Esophagus (tissue), 2 donors: Measurements from ENCODE around the gene PRR23E. TPM values are rescaled to one million over a fixed set of nuclear protein-coding genes. Genes with fewer than 3 reads are reported as not detected.

Experiments used
- H3K27ac ChIP-seq, 2 donors: one replicate each; pipeline ENCODE4 v1.5.1; 2013; ENCODE audit warnings: low read depth in 2 of 2, mild to moderate bottlenecking in 2 of 2, inconsistent platforms in 1 of 2, low read length in 1 of 2, moderate library complexity in 1 of 2
- H3K27me3 ChIP-seq, 2 donors: one replicate each; pipeline ENCODE4 v1.6.1; 2013; ENCODE audit warnings: low read length in 2 of 2, control low read depth in 1 of 2, mild to moderate bottlenecking in 1 of 2; ENCODE audit not compliant: insufficient read depth in 2 of 2, control insufficient read depth in 1 of 2
- H3K36me3 ChIP-seq, 2 donors: one replicate each; pipeline ENCODE4 v1.6.1; 2013; ENCODE audit warnings: low read length in 1 of 2; ENCODE audit not compliant: control insufficient read depth in 2 of 2, insufficient read depth in 2 of 2
- H3K4me1 ChIP-seq, 2 donors: one replicate each; pipeline ENCODE4 v1.6.1; 2013; ENCODE audit warnings: low read length in 1 of 2; ENCODE audit not compliant: control insufficient read depth in 2 of 2, insufficient read depth in 2 of 2
- H3K4me3 ChIP-seq, 2 donors: one replicate each; pipeline ENCODE4 v1.5.1; 2013; ENCODE audit warnings: low read length in 2 of 2, mild to moderate bottlenecking in 2 of 2, low read depth in 1 of 2, moderate library complexity in 1 of 2
- H3K9me3 ChIP-seq, 2 donors: one replicate each; pipeline ENCODE4 v1.6.1; 2013; ENCODE audit warnings: mild to moderate bottlenecking in 2 of 2, low read depth in 1 of 2, low read length in 1 of 2, moderate library complexity in 1 of 2; ENCODE audit not compliant: control insufficient read depth in 2 of 2, insufficient read depth in 1 of 2
- WGBS, 2 donors: extraction: QIAGEN DNeasy Blood & Tissue Kit; methylation state at CpG; one replicate each; pipeline ENCODE4 v1.1.7; 2013; 5-methylcytosine and 5-hydroxymethylcytosine counted together
- polyA plus RNA-seq, 2 donors: library from polyadenylated mRNA; stranded (reverse); fragments of 200-250 nt; gene quantifications; one replicate each; pipeline ENCODE4 v1.2.3, GENCODE V29; 2013
- donor health status: healthy with polysubstance abuse.
- donor health status: Bipolar disorder and iron deficiency.

PRR23E gene
- polyA plus RNA-seq, 2 donors, result not detected

DNA sequence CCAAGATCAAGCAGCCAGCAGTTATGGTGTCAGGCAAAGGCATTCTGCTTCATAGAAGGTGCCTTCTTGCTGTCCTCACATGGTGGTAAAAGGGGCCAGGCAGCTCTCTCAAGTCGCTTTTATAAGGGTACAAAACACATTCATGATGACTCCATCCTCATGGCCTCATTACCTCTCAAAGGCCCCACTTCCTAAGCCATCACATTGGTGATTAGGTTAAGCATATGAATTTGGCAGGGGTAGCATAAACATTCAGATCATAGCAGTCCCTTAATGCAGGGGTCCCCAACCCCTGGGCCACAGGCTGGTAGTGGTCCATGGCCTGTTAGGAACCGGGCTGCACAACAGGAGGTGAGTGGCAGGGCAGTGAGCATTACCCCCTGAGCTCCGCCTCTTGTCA, 42.8 kb downstream of the PRR23E start:
- no peaks in the 10 kb centered on the region for H3K4me1 ChIP-seq
- H3K27ac ChIP-seq, result no peak overlapping the region
- peaks cover 0 to 5% of the 10 kb centered on the region in 2 donors for H3K27me3 ChIP-seq
- 69 to 70% methylated on average over 3 of the region's 3 CpGs for WGBS, 2 donors
- no peaks in the 10 kb centered on the region for H3K9me3 ChIP-seq
- no peak overlapping the region for H3K4me3 ChIP-seq
- no peaks in the 10 kb centered on the region for H3K36me3 ChIP-seq

DNA sequence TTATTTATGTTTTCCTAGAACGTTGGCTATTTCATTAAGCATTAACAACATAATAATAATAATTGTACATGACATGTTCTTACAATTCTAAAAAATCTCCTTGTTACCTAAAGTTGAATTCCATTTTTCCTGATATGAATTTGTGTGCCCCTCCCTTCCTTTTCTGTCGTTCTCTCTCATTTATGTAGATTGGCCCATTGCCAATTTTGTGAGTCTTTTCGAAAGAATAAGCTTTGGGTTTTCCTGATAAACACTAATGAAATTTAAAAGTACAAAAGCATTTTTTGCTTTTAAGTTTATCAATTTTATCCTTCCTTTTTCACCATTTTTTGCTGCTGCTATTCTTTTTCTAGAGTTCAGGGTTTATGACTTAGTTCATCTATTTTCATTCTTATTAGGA, 44.9 kb downstream of the PRR23E start:
- H3K36me3 ChIP-seq, result no peaks in the 10 kb centered on the region
- no peaks in the 10 kb centered on the region for H3K4me1 ChIP-seq
- no peak overlapping the region for H3K4me3 ChIP-seq
- WGBS, 2 donors, result 34 to 42% methylated on average over 3 of the region's 3 CpGs
- H3K9me3 ChIP-seq, result no peaks in the 10 kb centered on the region
- peaks cover 0 to 5% of the 10 kb centered on the region in 2 donors for H3K27me3 ChIP-seq
- H3K27ac ChIP-seq, result no peak overlapping the region

DNA sequence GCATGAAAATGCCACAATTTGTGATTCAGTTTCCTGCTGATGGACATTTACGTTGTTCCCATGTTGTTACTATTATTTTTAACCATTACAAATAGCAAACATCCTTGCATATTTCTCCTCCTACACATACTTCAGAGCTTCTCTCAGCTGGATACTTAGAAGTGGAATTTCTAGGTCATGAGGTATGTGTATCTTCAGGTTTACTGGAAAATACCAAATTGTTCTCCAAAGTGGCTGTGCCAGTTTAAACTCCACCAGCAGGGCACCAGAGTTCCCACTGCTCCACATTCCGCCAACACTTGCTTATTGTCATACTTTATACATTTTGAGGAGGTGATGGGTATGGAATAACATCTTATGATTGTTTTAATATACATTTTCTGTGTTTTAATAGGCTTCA, 45.7 kb downstream of the PRR23E start:
- no peaks in the 10 kb centered on the region for H3K4me1 ChIP-seq
- peaks cover 0 to 5% of the 10 kb centered on the region in 2 donors for H3K27me3 ChIP-seq
- H3K36me3 ChIP-seq, result no peaks in the 10 kb centered on the region
- H3K9me3 ChIP-seq, result no peaks in the 10 kb centered on the region
- 70% methylated on average over 2 of the region's 2 CpGs for whole genome bisulfite sequencing, 2 donors
- no peak overlapping the region for H3K27ac ChIP-seq
- no peak overlapping the region for H3K4me3 ChIP-seq

DNA sequence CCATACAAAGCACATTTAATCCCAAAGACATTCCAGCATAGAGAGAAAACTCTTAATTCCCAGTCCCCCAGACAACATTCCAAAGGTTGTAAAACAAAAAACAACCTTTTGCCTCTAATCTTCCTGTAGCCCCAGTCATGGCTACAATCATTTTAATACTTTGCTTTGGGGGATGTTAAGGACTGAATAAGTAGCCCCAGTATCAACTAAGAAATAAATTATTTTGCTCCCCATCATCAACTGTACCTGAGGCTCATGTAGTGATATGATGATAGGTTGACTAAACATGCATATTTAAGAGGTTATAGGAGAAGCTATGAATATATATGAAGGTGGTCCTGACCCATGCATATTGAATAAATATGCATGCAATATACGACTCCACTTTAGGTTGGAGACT, 54.4 kb downstream of the PRR23E start:
- no peaks in the 10 kb centered on the region for H3K27me3 ChIP-seq
- H3K4me3 ChIP-seq, result no peak overlapping the region
- no peaks in the 10 kb centered on the region for H3K9me3 ChIP-seq
- WGBS, 2 donors, result 73 to 77% methylated on average over 1 of the region's 1 CpG
- no peak overlapping the region for H3K27ac ChIP-seq
- no peaks in the 10 kb centered on the region for H3K4me1 ChIP-seq
- H3K36me3 ChIP-seq, result no peaks in the 10 kb centered on the region

Other genes starting within 250 kb of the PRR23E start
- 10 to 100 TPM in 1 of 2 donors, 1 to 10 TPM in 1; 7.9 to 13.6 TPM for gene PLXNA1, start 210.0 kb upstream of the PRR23E start, polyA plus RNA-seq
- not detected for gene PRR20G, start 94.9 kb downstream of the PRR23E start, polyA plus RNA-seq